Astrocyte of the cerebellum (primary cell): ENCODE results near the gene CACNA2D1.
A peak's percentile ranks its signal among the peaks of the same experiment; 100 is the strongest.

Experiments
- DNase-seq: peaks from one replicate; pipeline ENCODE4 v3.0.0-alpha.2; 2011; ENCODE audit warnings: low read depth
- H3K4me3 ChIP-seq: 2 replicates; pipeline ENCODE4 v1.5.1; 2011; ENCODE audit warnings: mild to moderate bottlenecking, low read depth, low read length, moderate library complexity
- in situ Hi-C: cut with HindIII; loops from 2 replicates; pipeline ENCODE4 v1.10.0; 2017; ENCODE audit warnings: low sequenced_read_pairs
- TF ChIP-seq, protein P1 (sequence below): IDR thresholded peaks from 2 replicates; pipeline ENCODE4 v1.5.1; 2012; ENCODE audit warnings: low read length, low read depth, moderate library complexity, mild to moderate bottlenecking; ENCODE audit errors: missing control alignments

CACNA2D1 gene

DNA sequence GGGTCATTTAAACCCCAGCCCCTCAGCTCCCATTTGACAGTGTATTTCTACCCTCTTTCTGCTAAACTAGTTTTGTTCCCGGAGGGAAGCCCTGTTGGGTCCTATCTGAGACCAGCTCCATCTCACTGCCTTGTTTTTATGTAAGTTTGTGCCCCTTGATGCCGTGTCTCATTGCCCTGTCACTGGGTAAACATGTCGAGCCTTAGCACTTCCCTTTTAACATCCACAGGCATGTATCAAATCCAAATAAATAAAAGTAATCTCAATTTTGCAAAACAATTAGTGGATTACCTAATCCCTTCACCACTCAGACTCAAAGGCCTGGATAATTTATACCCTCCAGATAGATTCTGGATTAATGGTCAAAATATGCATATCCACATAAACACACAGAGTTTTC is 115.7 kb downstream of the CACNA2D1 start:
- in situ Hi-C loops: no loop called here
- no peak for DNase-seq
- TF ChIP-seq, protein P1, sequence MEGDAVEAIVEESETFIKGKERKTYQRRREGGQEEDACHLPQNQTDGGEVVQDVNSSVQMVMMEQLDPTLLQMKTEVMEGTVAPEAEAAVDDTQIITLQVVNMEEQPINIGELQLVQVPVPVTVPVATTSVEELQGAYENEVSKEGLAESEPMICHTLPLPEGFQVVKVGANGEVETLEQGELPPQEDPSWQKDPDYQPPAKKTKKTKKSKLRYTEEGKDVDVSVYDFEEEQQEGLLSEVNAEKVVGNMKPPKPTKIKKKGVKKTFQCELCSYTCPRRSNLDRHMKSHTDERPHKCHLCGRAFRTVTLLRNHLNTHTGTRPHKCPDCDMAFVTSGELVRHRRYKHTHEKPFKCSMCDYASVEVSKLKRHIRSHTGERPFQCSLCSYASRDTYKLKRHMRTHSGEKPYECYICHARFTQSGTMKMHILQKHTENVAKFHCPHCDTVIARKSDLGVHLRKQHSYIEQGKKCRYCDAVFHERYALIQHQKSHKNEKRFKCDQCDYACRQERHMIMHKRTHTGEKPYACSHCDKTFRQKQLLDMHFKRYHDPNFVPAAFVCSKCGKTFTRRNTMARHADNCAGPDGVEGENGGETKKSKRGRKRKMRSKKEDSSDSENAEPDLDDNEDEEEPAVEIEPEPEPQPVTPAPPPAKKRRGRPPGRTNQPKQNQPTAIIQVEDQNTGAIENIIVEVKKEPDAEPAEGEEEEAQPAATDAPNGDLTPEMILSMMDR: no peak
- no peak overlapping the region for H3K4me3 ChIP-seq

DNA sequence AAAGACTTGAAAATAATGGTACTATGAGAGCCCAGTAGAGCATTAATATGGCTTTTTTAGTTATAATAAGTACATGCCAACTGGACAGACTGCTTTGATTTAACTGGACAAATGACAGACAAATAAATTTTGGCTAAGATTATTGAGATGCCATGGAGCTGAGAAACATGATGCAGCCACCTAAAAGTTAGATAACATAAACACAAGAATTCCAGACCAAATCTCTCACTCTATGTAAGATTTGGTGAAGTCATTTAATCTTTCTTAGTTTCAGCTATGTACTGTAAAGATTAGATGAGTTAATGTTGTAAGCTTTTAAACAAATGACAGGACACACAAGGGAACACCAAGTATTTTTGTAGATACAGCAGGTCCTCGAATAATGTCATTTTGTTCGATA is 118.2 kb downstream of the CACNA2D1 start:
- TF ChIP-seq, protein P1: no peak
- H3K4me3 ChIP-seq: no peak overlapping the region
- DNase-seq: no peak
- in situ Hi-C loops: no loop called here

- DNase-seq: no peak
- H3K4me3 ChIP-seq: no peak overlapping the region
- in situ Hi-C loops: no loop called here
- TF ChIP-seq, protein P1: no peak
These were observed 119.8 kb downstream of the CACNA2D1 start for GRCh38 chr7:82323806-82324205.

DNA sequence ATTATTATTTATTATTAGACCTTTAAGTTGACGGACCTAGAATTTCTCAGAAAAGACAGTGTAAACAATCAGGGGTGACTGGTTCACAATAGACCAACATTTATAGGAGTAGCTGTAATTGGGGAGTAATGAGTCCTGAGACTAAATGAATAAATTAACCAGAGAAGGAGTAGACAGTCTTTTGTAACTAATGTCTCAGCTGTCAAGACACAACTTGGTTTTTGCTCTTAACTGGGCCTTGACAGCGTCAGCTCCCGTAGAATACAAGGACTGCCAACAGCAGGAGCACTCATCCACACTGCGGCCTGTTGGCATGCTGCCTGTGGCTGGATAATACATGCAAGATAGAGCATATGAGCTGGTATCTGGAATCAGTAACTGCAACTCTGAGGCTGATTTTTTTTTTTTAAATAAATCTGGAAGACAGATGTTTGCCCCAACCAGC is 123.9 kb downstream of the CACNA2D1 start:
- DNase-seq: peak; percentile 73
- TF ChIP-seq, protein P1: no peak
- in situ Hi-C loops: no loop called here
- no peak overlapping the region for H3K4me3 ChIP-seq

GRCh38 chr7:82318786-82319185 is 124.8 kb downstream of the CACNA2D1 start:
- H3K4me3 ChIP-seq: no peak overlapping the region
- in situ Hi-C loops: no loop called here
- TF ChIP-seq, protein P1: no peak
- no peak for DNase-seq

GRCh38 chr7:82317760-82318159 is 125.8 kb downstream of the CACNA2D1 start:
- in situ Hi-C loops: no loop called here
- TF ChIP-seq, protein P1: no peak
- DNase-seq: no peak
- H3K4me3 ChIP-seq: no peak overlapping the region

DNA sequence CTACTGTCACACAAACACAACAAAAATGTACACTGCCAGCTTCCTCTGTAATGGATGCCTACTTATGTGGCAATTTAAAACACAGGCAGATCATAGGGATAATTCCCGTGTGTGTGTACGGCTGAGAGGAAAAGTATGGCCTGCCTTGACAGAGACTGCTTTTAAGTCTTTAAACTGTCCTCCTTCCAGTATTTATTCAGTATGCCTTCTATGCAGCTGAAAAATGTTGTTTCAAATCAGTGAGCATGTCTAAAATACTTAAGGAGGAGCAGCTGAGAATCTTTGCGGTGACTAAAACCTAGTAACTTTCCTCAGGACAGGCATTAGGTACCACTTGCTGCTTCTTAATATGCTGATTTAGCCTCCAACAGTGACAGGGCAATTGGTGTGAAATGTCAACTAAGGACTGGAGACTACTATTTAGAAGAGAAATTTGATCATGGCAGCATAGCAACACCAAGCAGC is 126.3 kb downstream of the CACNA2D1 start:
- TF ChIP-seq, protein P1: no peak
- in situ Hi-C loops: no loop called here
- H3K4me3 ChIP-seq: no peak overlapping the region
- no peak for DNase-seq
